Mononuclear cell (primary cell): Measurements from ENCODE around the gene SP140L. TPM values are rescaled to one million over a fixed set of nuclear protein-coding genes. Genes with fewer than 3 reads are reported as not detected.
"Not testable (repeated sequence)": the region's sequence is repeated elsewhere in the genome, so short reads cannot be mapped to it uniquely, and the experiment has no call there.

Experiments
- H3K27me3 ChIP-seq: 2 replicates; pipeline ENCODE4 v1.6.0; 2011; ENCODE audit warnings: low read length, control low read depth; ENCODE audit not compliant: insufficient read depth
- H3K4me1 ChIP-seq: 2 replicates; pipeline ENCODE4 v1.5.1; 2011; ENCODE audit warnings: mild to moderate bottlenecking, low read length, control low read depth; ENCODE audit not compliant: insufficient read depth
- H3K4me3 ChIP-seq: 2 replicates; pipeline ENCODE4 v1.5.1; 2011; ENCODE audit warnings: mild to moderate bottlenecking, low read length, moderate library complexity
- H3K9me3 ChIP-seq: 2 replicates; pipeline ENCODE4 v1.5.1; 2011; ENCODE audit warnings: low read depth, mild to moderate bottlenecking, control low read depth, low read length
- total RNA-seq: library from RNA; depleted of rRNA; stranded (reverse); fragments of >200 nt; gene quantifications from one replicate; pipeline ENCODE4 v1.2.3, GENCODE V29; 2012

Gene SP140L
- total RNA-seq, 1 donor, result 53.8 TPM

- H3K9me3 ChIP-seq, result no peaks in the 10 kb centered on the region
- peaks cover 18% of the 10 kb centered on the region for H3K4me1 ChIP-seq
- H3K27me3 ChIP-seq, result no peaks in the 10 kb centered on the region
- no peak overlapping the region for H3K4me3 ChIP-seq
These were observed 9.0 kb downstream of the SP140L start for GRCh38 chr2:230335864-230336506.

GRCh38 chr2:230341936-230342528 lies 15.0 kb downstream of the SP140L start:
- peaks cover 33% of the 10 kb centered on the region for H3K9me3 ChIP-seq
- not testable (repeated sequence) for H3K4me1 ChIP-seq, H3K4me3 ChIP-seq, H3K27me3 ChIP-seq

GRCh38 chr2:230343041-230343624 lies 16.1 kb downstream of the SP140L start:
- H3K4me3 ChIP-seq, H3K27me3 ChIP-seq, H3K4me1 ChIP-seq: not testable (repeated sequence)
- H3K9me3 ChIP-seq, result peaks cover 34% of the 10 kb centered on the region

GRCh38 chr2:230343747-230344146 lies 16.8 kb downstream of the SP140L start:
- H3K27me3 ChIP-seq, result no peaks in the 10 kb centered on the region
- peaks cover 34% of the 10 kb centered on the region for H3K9me3 ChIP-seq
- no peak overlapping the region for H3K4me3 ChIP-seq
- H3K4me1 ChIP-seq, result peaks cover 8% of the 10 kb centered on the region

GRCh38 chr2:230346465-230346864 lies 19.5 kb downstream of the SP140L start:
- Histone ChIP-seq H3K27me3 (no peaks in the 10 kb centered on the region), H3K9me3 (peaks cover 34% of the 10 kb centered on the region), H3K4me3 (no peak overlapping the region), H3K4me1 (peaks cover 8% of the 10 kb centered on the region)

GRCh38 chr2:230346921-230347533 lies 20.0 kb downstream of the SP140L start:
- H3K4me3 ChIP-seq, result no peak overlapping the region
- peaks cover 12% of the 10 kb centered on the region for H3K4me1 ChIP-seq
- no peaks in the 10 kb centered on the region for H3K27me3 ChIP-seq
- H3K9me3 ChIP-seq, result peaks cover 34% of the 10 kb centered on the region

- Histone ChIP-seq H3K4me1 (peaks cover 12% of the 10 kb centered on the region), H3K4me3 (no peak overlapping the region), H3K9me3 (peaks cover 34% of the 10 kb centered on the region), H3K27me3 (no peaks in the 10 kb centered on the region)
These were observed 20.8 kb downstream of the SP140L start for GRCh38 chr2:230347659-230348305.

GRCh38 chr2:230348787-230349186 lies 21.8 kb downstream of the SP140L start:
- no peak overlapping the region for H3K4me3 ChIP-seq

GRCh38 chr2:230356084-230356483 lies 29.1 kb downstream of the SP140L start:
- Histone ChIP-seq H3K9me3 (no peaks in the 10 kb centered on the region), H3K4me3 (no peak overlapping the region), H3K27me3 (no peaks in the 10 kb centered on the region), H3K4me1 (peaks cover 4% of the 10 kb centered on the region)

More at GRCh38 chr2:230348787-230349186, 21.8 kb downstream of the SP140L start:
- H3K4me1 ChIP-seq, result peaks cover 12% of the 10 kb centered on the region
- peaks cover 33% of the 10 kb centered on the region for H3K9me3 ChIP-seq
- H3K27me3 ChIP-seq, result no peaks in the 10 kb centered on the region

GRCh38 chr2:230358305-230358704 lies 31.3 kb downstream of the SP140L start:
- peaks cover 18% of the 10 kb centered on the region for H3K4me1 ChIP-seq
- H3K9me3 ChIP-seq, result no peaks in the 10 kb centered on the region
- H3K4me3 ChIP-seq, result no peak overlapping the region
- H3K27me3 ChIP-seq, result no peaks in the 10 kb centered on the region

GRCh38 chr2:230360028-230360427 lies 33.0 kb downstream of the SP140L start:
- Histone ChIP-seq H3K4me3 (no peak overlapping the region), H3K4me1 (peaks cover 18% of the 10 kb centered on the region), H3K27me3 (no peaks in the 10 kb centered on the region), H3K9me3 (no peaks in the 10 kb centered on the region)

GRCh38 chr2:230362030-230362691 lies 35.2 kb downstream of the SP140L start:
- Histone ChIP-seq H3K4me1 (peaks cover 18% of the 10 kb centered on the region), H3K27me3 (no peaks in the 10 kb centered on the region), H3K4me3 (no peak overlapping the region), H3K9me3 (no peaks in the 10 kb centered on the region)

- no peaks in the 10 kb centered on the region for H3K27me3 ChIP-seq
- no peaks in the 10 kb centered on the region for H3K9me3 ChIP-seq
- H3K4me3 ChIP-seq, result no peak overlapping the region
- no peaks in the 10 kb centered on the region for H3K4me1 ChIP-seq
These were observed 55.1 kb downstream of the SP140L start for GRCh38 chr2:230382108-230382507.

GRCh38 chr2:230383453-230383852 lies 56.5 kb downstream of the SP140L start:
- H3K27me3 ChIP-seq, result no peaks in the 10 kb centered on the region

GRCh38 chr2:230384986-230385385 lies 58.0 kb downstream of the SP140L start:
- no peaks in the 10 kb centered on the region for H3K9me3 ChIP-seq
- H3K4me3 ChIP-seq, result no peak overlapping the region
- H3K4me1 ChIP-seq, result no peaks in the 10 kb centered on the region
- H3K27me3 ChIP-seq, result no peaks in the 10 kb centered on the region

More at GRCh38 chr2:230383453-230383852, 56.5 kb downstream of the SP140L start:
- H3K9me3 ChIP-seq, result no peaks in the 10 kb centered on the region
- no peak overlapping the region for H3K4me3 ChIP-seq
- H3K4me1 ChIP-seq, result no peaks in the 10 kb centered on the region
